Endothelial cell of umbilical vein (primary cell): ENCODE results near the gene MAFF. TPM values are rescaled to one million over a fixed set of nuclear protein-coding genes. Genes with fewer than 3 reads are reported as not detected.

Experiments
- BruUV-seq: library from RNA; stranded (reverse); fragments of 400-500 nt; replicated peaks from 2 replicates; lab custom pipeline; 2021; lab: Mats Ljungman, UMichigan
- CTCF ChIA-PET: fragments of 300-600, 350-600 bp; sonication (Branson Sonifier 250); formaldehyde crosslinking; loops from one replicate; lab custom pipeline; 2021; ENCODE audit warnings: antibody characterized with exemption, inconsistent platforms; lab: Charles Lee
- POLR2A ChIA-PET: fragments of 300-600, 350-600 bp; sonication (Branson Sonifier 250); formaldehyde crosslinking; loops from one replicate; lab custom pipeline; 2021; ENCODE audit warnings: antibody characterized with exemption, inconsistent platforms; lab: Charles Lee
- DNase-seq: peaks from one replicate; pipeline ENCODE4 v3.0.0-alpha.2; 2011; ENCODE audit warnings: low read depth, low spot score
- FAIRE-seq: peaks from 2 replicates; lab custom pipeline; 2011; peaks lifted over from hg19 to GRCh38; lab: Jason Lieb, UNC
- H2AFZ ChIP-seq: 2 replicates; pipeline ENCODE4 v1.6.0; 2012; ENCODE audit warnings: low read depth, low read length, control low read depth, inconsistent platforms
- H3K27ac ChIP-seq: 2 replicates; pipeline ENCODE4 v1.5.1; 2011; ENCODE audit warnings: low read depth, mild to moderate bottlenecking, control low read depth, low read length, moderate library complexity; ENCODE audit not compliant: insufficient read depth
- H3K27me3 ChIP-seq, 2 experiments: 2 replicates each; pipeline versions ENCODE4 v1.6.0 to v1.6.1; 2011; ENCODE audit warnings: low read length in 2 of 2, mixed read lengths in 1 of 2; ENCODE audit not compliant: control insufficient read depth in 2 of 2, insufficient read depth in 2 of 2
- H3K36me3 ChIP-seq, 2 experiments: 2 replicates in 1 of 2; 3 replicates in 1 of 2; pipeline ENCODE4 v1.5.1; 2011; ENCODE audit warnings: low read length in 2 of 2, mild to moderate bottlenecking in 1 of 2, moderate library complexity in 1 of 2; ENCODE audit not compliant: control insufficient read depth in 2 of 2, insufficient read depth in 2 of 2; ENCODE audit errors: extremely low read depth in 1 of 2
- H3K4me1 ChIP-seq: 3 replicates; pipeline ENCODE4 v1.5.1; 2011; ENCODE audit warnings: mild to moderate bottlenecking, low read length; ENCODE audit not compliant: control insufficient read depth, insufficient read depth; ENCODE audit errors: extremely low read depth
- H3K4me2 ChIP-seq: 2 replicates; pipeline ENCODE4 v1.6.1; 2011; ENCODE audit warnings: low read length, control low read depth, mixed read lengths; ENCODE audit not compliant: insufficient read depth
- H3K4me3 ChIP-seq, 3 experiments: fragments of 200-600 bp in 1 of 3; sonication (generic), shearing (Covaris generic) in 1 of 3; replicated peaks in 1 of 3; 2 replicates each; pipeline ENCODE4 v1.5.1; 2011 to 2016; ENCODE audit warnings: control low read depth in 3 of 3, low read length in 3 of 3, mild to moderate bottlenecking in 2 of 3, inconsistent platforms in 1 of 3, low read depth in 1 of 3, moderate library complexity in 1 of 3; ENCODE audit not compliant: insufficient read depth in 1 of 3
- H3K79me2 ChIP-seq: 2 replicates; pipeline ENCODE4 v1.6.0; 2012; ENCODE audit warnings: low read length, inconsistent platforms; ENCODE audit not compliant: control insufficient read depth, insufficient read depth
- H3K9ac ChIP-seq: replicated peaks from 2 replicates; pipeline ENCODE3; 2011; ENCODE audit warnings: low read length, control low read depth; ENCODE audit not compliant: insufficient read depth; ENCODE audit errors: extremely low read depth
- H3K9me1 ChIP-seq: replicated peaks from 3 replicates; pipeline ENCODE4 v1.6.0; 2011; ENCODE audit warnings: mild to moderate bottlenecking, low read length; ENCODE audit not compliant: control insufficient read depth, insufficient read depth; ENCODE audit errors: extremely low read depth
- H3K9me3 ChIP-seq: replicated peaks from 2 replicates; pipeline ENCODE4 v1.5.1; 2012; ENCODE audit warnings: low read length, inconsistent platforms; ENCODE audit not compliant: control insufficient read depth, insufficient read depth
- H4K20me1 ChIP-seq: replicated peaks from 2 replicates; pipeline ENCODE3; 2011; ENCODE audit warnings: mild to moderate bottlenecking, low read length; ENCODE audit not compliant: control insufficient read depth, insufficient read depth; ENCODE audit errors: extremely low read depth
- EZH2 ChIP-seq: IDR thresholded peaks from 2 replicates; pipeline ENCODE4 v1.6.1; 2012; ENCODE audit warnings: borderline replicate concordance, low read depth, mild to moderate bottlenecking, moderate library complexity, low read length, inconsistent platforms; ENCODE audit not compliant: severe bottlenecking
- GATA2 ChIP-seq: IDR thresholded peaks from 2 replicates; pipeline ENCODE4 v1.7.0; 2011; ENCODE audit warnings: low read depth, mild to moderate bottlenecking, moderate library complexity, mixed read lengths, low read length; ENCODE audit not compliant: insufficient read length, insufficient read depth
- JUN ChIP-seq: IDR thresholded peaks from 2 replicates; pipeline ENCODE4 v1.6.1; 2011; ENCODE audit warnings: borderline replicate concordance, low read depth; ENCODE audit not compliant: insufficient read length, insufficient read depth
- MAX ChIP-seq: IDR thresholded peaks from 2 replicates; pipeline ENCODE4 v1.6.1; 2011; ENCODE audit not compliant: insufficient read depth, insufficient read length
- MYC ChIP-seq: IDR thresholded peaks from one replicate; pipeline ENCODE4 v1.6.1; 2011; ENCODE audit warnings: mild to moderate bottlenecking, low read depth, low read length
- POLR2A ChIP-seq: IDR thresholded peaks from 2 replicates; pipeline ENCODE4 v1.6.1; 2012; ENCODE audit warnings: low read depth, mild to moderate bottlenecking, control low read depth, low read length
- dilution Hi-C: fragments of 300-500 bp; cut with MboI; formaldehyde crosslinking; loops from one replicate; pipeline ENCODE4 v1.15.0; 2019; ENCODE audit warnings: low sequenced_read_pairs; ENCODE audit not compliant: extremely low pct_ligation_motif_present
- intact Hi-C: fragments of 100-400 bp; cut with micrococcal nuclease; formaldehyde crosslinking; loops from one replicate; pipeline ENCODE4 v1.10.0; 2022
- polyA plus RNA-seq, 4 experiments: library from polyadenylated mRNA; depleted of rRNA in 3 of 4; stranded (reverse) in 3 of 4; unstranded in 1 of 4; fragments of >200 nt; gene quantifications; 2 replicates each; pipeline versions ENCODE4 v1.2.1 to v1.2.3, GENCODE V29; 2011 to 2012; ENCODE audit warnings: missing spikeins in 1 of 4
- total RNA-seq: library from RNA; stranded (reverse); gene quantifications from 2 replicates; pipeline ENCODE4 v1.2.3, GENCODE V29; 2021

The MAFF gene
- total and polyA plus RNA-seq, 2 donors (not counting 3 experiments of a cell fraction or from before 2014, with no cell fraction given) = 29.0 to 61.2 TPM

GRCh38 chr22:38249301-38249700 lies 47.5 kb downstream of the MAFF start:
- FAIRE-seq = no peak
- no peak for DNase-seq
- H3K9ac ChIP-seq = no peak overlapping the region
- intact Hi-C loops = no loop called here
- no peak overlapping the region for H2AFZ ChIP-seq
- peaks cover 5 to 33% of the 10 kb centered on the region in 2 experiments for H3K36me3 ChIP-seq
- H3K4me2 ChIP-seq = no peak overlapping the region
- H4K20me1 ChIP-seq = no peaks in the 10 kb centered on the region
- H3K79me2 ChIP-seq = peaks cover 53% of the 10 kb centered on the region
- dilution Hi-C loops = no loop called here
- no peaks in the 10 kb centered on the region for H3K4me1 ChIP-seq
- H3K27me3 ChIP-seq = no peaks in the 10 kb centered on the region
- H3K9me3 ChIP-seq = no peaks in the 10 kb centered on the region
- no peak overlapping the region for H3K27ac ChIP-seq
- ChIA-PET POLR2A (interaction anchor here (1.1 kb wide), 1 partner anchor 12 kb away, joined by 3 read pairs; no protein-coding TSS in a partner anchor), CTCF (no interaction called here)
- TF ChIP-seq MYC (no peak), JUN (no peak)
- BruUV-seq = no TSS peak
- H3K4me3 ChIP-seq = no peak overlapping the region
- no peaks in the 10 kb centered on the region for H3K9me1 ChIP-seq

- Histone ChIP-seq H3K79me2 (peaks cover 54% of the 10 kb centered on the region), H3K4me1 (no peaks in the 10 kb centered on the region), H4K20me1 (no peaks in the 10 kb centered on the region), H3K9me1 (no peaks in the 10 kb centered on the region), H2AFZ (no peak overlapping the region), H3K4me2 (no peak overlapping the region), H3K27ac (no peak overlapping the region), H3K27me3 (no peaks in the 10 kb centered on the region), H3K36me3 (peaks cover 4 to 28% of the 10 kb centered on the region in 2 experiments), H3K9ac (no peak overlapping the region), H3K9me3 (no peaks in the 10 kb centered on the region), H3K4me3 (no peak overlapping the region)
- no peak for TF ChIP-seq MAX
- no peak for TF ChIP-seq GATA2
- no peak for TF ChIP-seq MYC
- TF ChIP-seq POLR2A = no peak
- no peak for TF ChIP-seq EZH2
- FAIRE-seq = no peak
- DNase-seq = no peak
- ChIA-PET CTCF (interaction anchor here (1.0 kb wide), 1 partner anchor 11 kb away, joined by 3 read pairs; no protein-coding TSS in a partner anchor), POLR2A (no interaction called here)
- BruUV-seq = no TSS peak
- dilution Hi-C loops (no loop called here), intact Hi-C loops (no loop called here)
Measured at GRCh38 chr22:38249803-38250642, 48.2 kb downstream of the MAFF start.
